Dermis microvascular lymphatic vessel endothelial cell (primary cell): ENCODE results near the gene FPR1. TPM values are rescaled to one million over a fixed set of nuclear protein-coding genes. Genes with fewer than 3 reads are reported as not detected.

Source experiments
- DNase-seq, 2 donors: peaks; one replicate each; pipeline versions ENCODE4 v3.0.0 to v3.0.0-alpha.2; 2010; ENCODE audit warnings: low read depth in 2 of 2
- total RNA-seq: library from RNA; depleted of rRNA; stranded (reverse); fragments of >200 nt; gene quantifications from 2 replicates; pipeline ENCODE4 v1.2.1, GENCODE V29; 2014

FPR1 gene, protein sequence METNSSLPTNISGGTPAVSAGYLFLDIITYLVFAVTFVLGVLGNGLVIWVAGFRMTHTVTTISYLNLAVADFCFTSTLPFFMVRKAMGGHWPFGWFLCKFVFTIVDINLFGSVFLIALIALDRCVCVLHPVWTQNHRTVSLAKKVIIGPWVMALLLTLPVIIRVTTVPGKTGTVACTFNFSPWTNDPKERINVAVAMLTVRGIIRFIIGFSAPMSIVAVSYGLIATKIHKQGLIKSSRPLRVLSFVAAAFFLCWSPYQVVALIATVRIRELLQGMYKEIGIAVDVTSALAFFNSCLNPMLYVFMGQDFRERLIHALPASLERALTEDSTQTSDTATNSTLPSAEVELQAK
- not detected in 2 replicates for total RNA-seq

DNA sequence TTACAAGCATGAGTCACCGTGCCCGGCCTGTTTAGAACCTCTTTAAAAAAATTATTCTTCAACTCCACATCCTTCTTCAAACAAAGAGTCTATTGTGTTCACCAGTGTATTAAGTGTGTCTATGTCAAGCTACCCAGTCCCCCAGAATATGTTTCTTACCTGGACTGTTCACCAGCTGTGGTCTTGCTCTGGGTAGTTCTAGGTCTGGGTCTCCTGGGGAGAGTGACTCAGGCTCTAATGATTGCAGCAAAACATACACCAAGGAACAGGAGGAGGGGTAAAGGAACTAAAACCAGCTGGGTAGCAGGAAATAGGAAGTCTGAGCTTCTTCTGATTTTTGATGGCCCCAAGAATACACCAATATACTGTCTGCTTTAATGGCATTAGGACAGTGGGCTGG is at the start of gene FPR1:
FPR1 (minus strand) TSS at position 224 of the 400 bp plus-strand sequence. CDS start 4,884 bp downstream, outside the sequence.
- DNase-seq: no peak

DNA sequence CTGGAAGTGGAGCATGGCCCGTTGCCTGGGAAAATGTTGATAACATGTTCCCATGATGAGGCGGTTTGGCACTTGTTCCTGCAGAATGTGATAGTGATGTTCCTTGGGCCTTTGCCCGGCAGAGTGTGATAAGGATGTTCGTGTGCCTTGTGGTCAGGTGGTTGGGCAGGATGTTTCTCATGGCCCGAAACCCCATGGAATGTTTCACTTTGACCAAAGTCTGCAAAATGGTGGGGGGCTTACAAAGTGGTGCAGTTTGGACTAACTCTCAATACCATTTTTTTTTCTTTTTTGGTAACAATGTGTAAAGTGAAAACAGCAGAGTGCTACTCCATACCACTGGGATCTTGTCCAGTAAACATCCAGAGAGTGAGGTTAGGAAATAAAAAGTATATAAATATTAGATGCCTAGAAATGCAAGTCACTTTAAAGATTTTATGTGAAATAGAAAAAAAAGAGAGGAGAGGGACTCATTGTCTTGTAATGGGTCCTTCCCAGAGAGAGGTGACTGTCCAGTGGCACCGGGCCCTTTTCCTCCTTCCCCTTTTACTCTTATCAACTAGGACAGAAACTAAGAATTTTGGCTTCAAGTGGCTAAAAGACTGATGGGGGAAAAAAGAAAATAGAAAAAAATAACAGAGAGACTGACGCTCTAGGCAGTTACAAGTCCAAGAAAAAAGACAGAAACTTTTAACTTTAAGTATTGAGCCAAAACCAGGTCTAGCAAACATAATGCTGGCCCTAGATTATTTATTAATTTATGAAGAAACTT is 49.0 kb upstream of the FPR1 start:
- DNase-seq: peak; percentile 72 to 92

DNA sequence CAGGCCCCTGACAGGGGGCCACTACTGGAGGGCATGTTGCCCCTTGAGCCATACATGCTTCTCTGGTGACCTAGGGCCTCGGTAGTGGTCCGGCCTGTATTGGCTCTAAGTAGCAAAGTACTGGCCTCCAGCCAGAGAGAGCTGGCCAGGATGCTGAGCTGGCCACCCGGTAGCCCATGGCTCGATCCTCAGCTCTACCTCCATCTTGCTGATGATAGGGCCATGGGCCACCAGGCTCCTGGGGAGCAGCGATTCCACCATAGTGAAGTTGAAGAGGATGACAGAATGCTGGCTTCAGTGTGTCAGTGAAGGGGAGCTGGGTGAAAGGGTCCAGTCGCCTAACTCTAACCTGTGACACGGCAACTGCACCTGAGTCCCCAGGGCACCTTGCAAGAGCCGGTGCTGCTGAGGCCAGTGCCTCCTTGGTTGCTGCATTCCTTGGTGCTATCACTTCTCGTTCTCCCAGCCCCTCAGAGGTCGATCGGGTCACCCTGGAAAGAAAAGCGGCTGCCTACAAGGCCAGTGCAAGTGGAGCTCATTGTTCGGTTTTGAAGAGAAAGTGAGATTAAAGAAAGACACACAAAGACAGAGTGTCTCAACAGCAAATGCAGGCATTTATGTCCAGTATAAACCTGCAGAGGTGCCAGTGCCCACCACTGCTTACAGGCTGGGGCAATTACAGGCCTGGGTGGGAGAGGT is 48.2 kb upstream of the FPR1 start:
- DNase-seq: no peak

DNA sequence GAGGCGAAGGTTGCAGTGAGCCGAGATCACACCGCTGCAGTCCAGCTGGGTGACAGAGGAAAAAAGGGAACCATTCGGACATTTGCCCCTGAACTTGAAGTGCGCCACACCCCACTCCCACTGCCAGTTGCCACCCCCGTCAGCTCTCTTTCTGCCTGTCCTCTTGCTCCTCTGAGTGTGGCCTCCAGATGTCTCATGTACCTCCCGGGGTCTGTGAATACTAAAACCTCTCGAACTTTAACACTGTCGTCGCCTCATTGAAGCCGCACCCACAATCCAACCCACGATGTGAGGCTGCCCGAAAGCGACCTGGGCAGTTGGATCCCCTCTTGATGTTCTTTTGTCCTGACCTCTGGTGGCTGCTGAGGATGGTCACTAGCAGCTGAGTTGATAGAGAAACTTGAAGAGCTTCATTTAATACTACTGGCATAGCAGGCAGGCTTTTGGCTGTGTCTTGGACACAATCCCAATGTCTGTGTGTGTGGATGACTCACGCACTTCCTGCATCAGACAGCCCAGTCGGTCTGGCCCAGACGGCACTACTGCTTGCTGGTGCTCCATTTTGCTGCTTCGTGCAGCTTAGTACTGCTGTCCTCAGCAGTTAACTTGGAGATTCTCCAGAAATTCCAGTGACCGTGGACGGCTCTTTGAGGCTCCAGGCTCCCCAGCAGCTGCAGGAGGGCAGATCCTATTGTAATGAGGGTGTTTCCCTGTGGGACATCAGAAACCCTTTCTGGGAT is 47.5 kb upstream of the FPR1 start:
- peak; percentile 90 to 96 for DNase-seq

DNA sequence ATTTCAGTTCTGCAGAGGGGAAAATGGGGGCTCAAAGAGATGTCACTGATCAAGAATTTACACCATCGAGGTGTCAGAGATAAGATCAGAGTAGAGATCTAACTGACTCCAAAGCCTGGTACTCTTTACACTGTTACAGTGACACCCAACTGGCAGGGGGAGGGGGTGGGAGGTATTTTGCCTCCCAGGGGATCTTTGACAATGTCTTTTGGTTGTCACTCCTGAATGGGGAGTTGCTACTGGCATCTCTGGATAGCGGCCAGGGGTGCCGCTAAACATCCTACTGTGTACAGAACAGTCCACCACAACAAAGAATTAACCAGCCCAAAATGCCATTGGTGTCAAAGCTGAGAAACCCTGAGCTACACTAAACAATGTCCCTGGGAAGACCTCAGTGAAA is 46.4 kb upstream of the FPR1 start:
- no peak for DNase-seq

DNA sequence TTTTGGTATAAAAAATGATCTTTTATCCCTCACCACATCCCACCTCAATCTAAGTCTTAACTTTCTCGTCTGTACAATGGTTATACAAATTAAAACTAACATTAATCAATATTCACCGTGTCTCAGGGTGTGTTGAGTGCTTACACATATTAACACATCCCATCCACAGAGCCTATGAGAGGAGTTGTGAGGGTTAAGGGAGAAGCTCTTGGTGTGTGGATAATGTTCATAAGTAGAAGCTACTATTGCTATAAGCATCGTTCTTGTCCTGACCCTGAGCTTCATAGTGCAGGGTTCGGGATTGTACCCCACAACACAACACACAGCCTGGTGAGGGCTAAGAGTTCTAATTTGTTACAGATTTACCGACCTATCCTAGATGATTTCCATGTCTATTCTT is 45.8 kb upstream of the FPR1 start:
- no peak for DNase-seq

DNA sequence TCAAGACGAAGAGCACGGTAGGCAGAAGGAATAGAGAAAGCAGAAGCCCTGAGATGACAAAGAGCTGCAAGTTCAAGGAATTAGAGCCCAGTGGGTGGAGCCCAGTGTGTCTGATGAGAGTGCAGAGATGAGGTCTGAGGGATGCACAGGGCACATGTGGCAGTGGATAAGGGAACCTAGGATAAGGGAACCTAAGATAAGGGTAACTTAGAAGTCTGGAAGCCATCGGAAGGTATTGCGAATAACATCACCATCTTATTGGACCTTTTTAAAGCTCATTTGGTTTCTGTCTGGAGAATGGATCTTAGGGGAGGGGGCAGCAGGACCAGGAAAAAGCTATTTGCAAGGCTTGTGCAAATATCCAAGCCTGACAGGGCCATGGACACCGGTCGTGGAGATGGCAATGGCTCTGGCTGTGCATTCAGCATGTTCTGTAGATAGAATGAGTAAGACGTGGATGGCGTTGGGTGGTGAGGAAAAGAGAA is 44.6 kb upstream of the FPR1 start:
- DNase-seq: no peak

DNA sequence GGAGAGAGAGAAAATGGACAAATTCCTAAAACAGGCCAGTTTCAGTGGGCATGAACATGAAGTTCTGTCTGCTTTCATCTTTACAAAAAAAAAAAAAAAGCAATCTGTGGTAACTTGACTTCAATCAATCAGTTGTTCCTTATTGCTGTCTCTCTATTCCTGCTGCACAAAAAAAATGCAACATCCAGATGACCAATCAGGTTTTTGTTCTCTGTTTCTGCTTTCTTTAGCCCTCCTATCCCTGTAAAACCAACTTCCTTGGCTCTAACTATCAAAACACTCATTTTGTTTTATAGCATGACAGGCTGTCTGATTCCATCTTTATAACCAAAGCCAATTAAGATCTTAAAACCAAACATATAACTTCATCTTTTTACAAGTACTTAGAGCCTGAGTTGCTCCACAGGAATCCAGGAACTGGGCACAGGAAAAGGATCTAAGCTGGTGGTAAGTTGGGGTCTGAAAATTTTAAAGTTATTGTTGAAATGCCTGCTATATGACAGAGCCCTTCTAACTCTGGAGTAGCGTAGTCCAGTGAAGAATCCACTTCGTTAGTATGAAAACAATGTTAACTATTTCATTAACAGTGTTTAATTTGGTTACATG is 43.3 kb upstream of the FPR1 start, which contains the start of gene FPR3:
FPR3 (plus strand) TSS at position 273 of the 606 bp plus-strand sequence. CDS start 28,592 bp downstream, outside the sequence.
- no peak for DNase-seq

DNA sequence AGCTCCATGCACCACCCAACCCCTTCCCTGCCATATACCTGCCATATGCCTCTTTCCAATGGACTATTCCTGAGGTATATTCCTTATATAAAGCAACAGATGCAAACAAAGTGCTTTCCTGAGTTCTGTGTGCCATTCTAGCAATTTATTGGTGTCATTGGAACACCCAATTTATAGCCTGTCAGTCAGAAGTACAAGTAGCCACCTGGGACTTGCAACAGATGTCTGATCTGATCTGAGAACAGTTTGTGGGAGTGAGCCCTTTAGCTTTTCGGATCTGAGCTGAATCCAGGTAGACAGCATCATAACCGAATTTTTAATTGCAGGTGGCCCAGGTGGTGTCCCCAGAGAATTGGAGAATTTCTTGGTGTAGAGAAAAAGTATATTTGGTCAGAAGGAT is 42.3 kb upstream of the FPR1 start:
- DNase-seq: no peak

DNA sequence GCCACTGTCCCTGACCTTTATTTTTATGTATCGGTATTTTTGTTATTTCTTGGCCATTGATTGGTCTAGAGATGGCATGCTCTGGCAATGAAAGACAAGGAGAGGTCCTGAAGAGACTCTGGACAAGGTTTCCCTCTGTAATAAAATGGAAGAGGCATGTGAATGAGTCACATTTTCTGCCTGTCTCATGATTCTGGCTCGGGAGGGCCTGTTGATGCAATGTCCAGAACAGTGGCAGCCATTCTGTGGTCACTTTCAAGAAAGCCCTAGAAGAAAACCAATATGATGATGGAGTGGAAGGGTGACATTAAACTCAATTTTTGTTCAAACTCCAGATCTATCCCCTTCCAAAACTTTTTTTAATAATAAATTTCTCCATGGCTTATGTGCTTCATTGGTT is 41.3 kb upstream of the FPR1 start:
- DNase-seq: no peak

DNA sequence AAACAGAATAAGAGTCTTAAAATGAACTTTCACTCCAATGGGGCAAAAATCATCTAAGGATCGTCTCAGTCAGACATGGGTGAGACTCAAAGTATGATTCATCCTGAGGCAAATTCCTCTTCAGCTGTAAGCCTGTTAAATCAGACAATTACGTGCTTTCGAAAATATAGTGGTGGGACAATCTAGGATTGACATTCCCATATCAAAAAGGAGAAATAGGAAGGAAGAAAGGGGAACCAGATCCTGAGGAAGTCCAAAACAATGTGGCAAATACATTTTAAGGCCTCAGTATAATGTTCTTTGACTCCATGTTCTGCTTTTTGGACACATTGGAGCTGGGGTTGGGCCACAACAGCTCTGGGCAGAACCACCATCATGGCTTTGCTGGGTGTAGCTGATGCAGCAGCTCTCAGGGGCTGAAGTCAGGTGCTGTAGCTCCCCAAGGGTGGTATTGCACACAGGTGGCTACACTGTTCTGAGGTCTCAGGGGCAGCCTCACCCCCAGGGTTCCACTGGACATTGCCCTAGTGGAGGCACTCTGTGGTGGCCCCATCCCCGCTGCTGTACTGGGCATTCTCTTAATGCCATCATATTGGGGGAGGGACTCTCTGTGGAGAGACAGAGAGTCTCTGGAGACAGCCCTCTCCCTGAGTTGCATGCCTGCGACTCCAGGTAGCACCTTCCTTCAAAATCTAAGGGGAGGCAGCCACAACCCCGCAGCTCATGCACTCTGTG is 37.5 kb upstream of the FPR1 start:
- DNase-seq: no peak

DNA sequence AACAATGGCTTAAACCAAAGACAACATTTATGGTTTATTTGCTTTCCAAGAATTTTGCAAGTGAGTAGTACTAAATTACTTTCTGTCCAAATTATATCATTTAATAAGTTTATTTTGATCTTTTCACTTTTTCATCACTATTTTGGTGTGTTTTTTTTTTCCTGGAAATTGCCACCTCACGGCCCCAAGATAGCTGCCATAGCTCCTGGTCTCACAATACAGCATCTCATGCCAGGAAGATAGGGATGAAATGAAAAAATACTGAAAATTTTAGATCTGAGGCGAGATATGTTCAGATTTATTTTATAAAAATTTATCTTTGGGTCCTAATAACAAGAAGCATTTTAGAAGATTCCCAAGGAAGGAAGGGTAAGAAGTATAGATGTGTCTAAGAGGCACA is 36.4 kb upstream of the FPR1 start:
- no peak for DNase-seq

DNA sequence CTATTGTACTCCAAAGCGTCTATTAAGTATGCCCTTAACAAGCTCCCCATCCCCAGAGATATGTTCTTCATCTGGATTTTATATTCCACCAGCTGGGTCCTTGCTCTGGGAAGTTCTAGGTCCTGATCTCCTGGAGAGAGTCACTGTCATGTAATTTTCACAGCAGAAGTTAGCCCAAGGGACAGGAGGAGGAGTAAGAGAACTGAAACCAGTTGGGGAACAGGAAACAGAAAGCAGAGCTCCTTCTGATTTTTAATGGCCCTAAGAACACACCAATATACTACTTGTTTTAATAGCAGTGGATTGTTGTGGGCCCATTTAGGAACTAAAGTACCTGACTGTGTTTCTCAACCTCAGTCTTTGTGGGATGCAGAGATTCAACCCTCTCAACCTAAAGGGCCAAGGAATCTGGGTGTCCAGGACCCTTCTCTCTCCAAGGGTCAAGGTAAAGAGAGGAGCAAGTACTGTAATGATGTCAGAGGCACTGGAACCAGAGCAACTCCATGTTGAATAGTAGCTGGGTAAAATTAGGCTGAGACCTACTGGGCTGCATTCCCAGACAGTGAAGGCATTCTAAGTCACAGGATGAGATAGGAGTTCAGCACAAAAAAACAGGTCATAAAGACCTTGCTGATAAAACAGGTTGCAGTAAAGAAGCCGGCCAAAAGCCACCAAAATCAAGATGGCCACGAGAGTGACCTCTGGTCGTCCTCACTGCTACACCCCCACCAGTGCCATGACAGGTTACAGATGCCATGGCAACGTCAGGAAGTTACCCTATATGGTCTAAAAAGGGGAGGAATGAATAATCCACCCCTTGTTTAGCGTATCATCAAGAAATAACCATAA is 35.2 kb upstream of the FPR1 start:
- DNase-seq: no peak

DNA sequence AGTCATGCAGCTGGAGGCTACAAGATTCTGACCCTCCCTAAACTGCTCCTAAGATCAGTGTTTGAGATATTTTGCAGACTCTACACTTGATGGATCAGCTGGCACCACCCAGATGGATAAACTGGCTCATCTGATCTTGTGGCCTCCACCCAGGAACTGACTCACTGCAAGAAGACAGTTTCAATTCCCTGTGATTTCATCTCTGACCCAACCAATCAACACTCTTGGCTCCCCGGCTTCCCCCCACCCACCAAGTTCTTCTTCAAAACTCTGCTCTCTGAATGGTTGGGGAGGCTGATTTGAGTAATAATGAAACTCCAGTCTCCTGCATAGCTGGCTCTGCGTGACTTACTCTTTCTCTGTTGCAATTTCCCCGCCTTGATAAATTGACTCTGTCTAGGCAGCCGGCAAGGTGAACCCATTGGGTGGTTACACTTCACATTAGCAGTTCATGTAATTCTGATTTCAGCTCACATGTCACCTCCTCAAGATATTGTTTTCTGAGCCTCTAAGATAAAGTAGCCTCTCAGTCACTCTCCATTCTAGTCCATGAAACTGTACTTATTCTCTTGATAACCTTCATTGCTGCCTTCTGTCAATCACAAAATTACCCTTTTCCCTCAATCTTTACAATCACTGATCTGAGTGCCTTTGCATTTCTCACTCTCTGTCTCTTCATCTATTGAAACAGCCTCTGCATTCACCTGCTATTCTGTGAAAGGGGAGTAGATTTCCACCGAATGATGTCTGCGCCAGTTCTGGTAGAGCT is 33.4 kb upstream of the FPR1 start:
- DNase-seq: no peak

DNA sequence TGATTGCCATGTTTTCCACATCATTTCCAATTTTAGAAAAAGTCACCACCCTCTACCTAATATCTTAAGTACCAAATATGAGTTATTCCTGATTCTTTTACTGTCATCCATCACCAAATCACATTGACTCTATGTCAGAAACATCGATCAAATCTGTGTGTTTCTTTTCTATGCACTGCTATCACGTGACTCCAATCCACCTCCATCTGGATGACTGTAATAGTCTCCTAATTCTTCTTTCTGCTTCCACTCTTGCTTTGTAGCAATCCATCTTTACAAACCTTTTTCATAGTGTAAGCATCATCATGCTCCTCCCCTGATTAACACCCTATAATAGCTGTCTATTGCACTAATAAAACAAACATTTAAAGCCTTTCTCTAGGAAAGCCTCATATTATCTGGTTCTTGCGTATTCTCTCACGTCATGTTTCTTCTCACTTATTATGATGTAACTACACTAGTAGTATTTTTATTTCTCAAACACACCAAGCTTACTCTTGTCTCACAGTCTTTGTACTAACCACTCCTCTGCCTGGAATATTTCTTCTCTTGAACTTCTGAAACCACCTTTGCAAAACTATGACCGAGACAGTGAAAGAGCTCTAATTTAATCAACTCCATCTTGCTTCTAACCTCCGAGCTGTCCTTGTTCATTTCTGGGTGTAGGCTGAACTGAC is 32.6 kb upstream of the FPR1 start:
- no peak for DNase-seq

DNA sequence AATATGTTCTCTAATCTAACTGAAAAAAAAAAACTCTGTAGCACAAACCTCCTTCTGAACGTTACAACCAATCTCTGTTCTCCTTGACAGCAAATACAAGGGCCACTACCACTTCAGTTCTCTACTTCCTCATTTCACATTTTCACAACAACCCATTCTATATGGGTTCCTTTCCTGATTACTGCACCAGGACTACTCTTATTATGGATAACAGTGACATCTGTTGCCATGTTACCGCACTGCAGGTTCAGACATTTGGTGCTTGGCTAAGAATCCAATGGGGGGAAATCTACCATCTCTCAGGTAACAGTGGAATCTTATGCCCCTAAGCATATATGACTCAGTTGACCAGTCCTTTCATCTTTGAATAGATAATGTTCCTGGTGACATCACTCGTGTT is 31.7 kb upstream of the FPR1 start:
- peak in 1 of 2 donors; percentile 12 for DNase-seq

DNA sequence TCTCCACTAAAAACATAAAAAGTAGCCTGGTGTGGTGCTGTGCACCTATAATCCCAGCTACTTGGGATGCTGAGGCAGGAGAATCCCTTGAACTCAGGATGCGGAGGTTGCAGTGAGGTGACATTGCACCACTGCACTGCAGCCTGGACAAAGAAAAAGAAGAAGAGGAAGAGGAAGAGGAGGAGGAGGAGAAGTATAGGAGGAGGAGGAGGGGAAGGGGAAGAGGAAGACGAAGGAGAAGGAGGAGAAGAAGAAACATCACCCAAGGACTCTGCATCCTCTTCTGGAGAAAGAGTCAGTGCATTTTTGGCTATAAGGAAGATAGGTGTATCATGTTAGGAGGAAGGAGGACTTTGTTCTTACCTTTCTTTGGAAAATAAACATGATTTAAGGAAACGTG is 30.3 kb upstream of the FPR1 start:
- DNase-seq: no peak

DNA sequence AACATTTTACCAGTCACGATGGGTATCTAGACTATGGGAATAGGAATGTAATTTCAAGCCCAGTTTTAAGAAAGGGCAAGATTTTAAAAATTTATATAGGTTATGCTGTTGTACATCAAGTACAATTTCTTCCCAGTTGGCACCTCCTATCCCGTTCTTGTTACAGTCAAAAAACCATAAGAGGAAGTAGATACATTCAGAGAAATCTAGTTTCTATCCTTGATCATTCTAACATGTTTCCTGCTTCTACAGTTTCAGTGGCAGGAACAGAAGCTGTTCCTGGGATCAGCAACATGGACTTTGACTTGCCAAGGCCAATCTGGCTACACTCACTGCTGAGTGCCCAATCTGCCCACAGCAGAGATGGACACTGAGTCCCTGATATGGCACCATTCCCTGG is 28.6 kb upstream of the FPR1 start:
- DNase-seq: no peak
